AG09309 (cell line): ENCODE data around the gene JADE2.

Experiments used
- DNase-seq: peaks from one replicate; pipeline ENCODE4 v3.0.0-alpha.2; 2010; ENCODE audit warnings: low read depth
- H3K4me3 ChIP-seq: 2 replicates; pipeline ENCODE4 v1.5.1; 2011; ENCODE audit warnings: mild to moderate bottlenecking, low read depth, low read length, moderate library complexity; ENCODE audit not compliant: control insufficient read depth
- TF ChIP-seq, protein P1 (sequence below): IDR thresholded peaks from 2 replicates; pipeline ENCODE4 v1.5.1; 2011; ENCODE audit warnings: mild to moderate bottlenecking, low read depth, low read length, inconsistent platforms; ENCODE audit not compliant: insufficient read depth, control insufficient read depth; ENCODE audit errors: missing control alignments

The JADE2 gene

DNA sequence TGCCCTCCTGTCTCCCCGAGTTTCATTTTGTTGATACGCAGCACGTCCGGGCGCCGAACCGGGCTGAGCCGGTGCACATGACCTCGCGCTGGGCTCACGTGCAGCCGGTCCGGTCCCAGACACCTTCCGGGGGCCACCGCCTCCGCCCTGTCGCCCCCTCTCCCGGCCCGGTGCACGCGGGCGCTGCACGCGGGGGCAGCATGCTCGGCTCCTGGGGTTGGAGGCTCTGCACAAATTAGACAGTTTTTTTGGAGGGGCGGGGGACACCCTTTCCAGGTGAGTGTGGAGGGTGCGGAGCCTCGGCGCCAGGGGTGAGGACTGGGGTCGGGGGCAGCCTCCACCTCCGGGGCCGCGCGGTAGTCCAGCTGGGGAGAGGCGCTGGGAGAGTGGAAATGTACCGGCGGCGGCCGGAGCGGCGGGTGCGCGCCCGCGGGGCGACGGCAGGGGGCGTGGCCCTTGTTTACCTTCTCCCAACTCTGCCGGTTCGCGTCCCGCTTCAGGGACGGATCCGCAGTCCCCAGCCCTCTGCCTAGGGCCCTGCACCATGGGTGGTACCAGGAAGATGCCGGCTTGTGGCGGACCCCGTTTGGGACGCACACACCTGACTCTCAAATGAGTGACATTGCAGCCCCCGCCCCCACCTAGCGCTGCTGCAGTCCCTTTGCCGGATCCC is 1.1 kb downstream of the JADE2 start:
- TF ChIP-seq, protein P1, sequence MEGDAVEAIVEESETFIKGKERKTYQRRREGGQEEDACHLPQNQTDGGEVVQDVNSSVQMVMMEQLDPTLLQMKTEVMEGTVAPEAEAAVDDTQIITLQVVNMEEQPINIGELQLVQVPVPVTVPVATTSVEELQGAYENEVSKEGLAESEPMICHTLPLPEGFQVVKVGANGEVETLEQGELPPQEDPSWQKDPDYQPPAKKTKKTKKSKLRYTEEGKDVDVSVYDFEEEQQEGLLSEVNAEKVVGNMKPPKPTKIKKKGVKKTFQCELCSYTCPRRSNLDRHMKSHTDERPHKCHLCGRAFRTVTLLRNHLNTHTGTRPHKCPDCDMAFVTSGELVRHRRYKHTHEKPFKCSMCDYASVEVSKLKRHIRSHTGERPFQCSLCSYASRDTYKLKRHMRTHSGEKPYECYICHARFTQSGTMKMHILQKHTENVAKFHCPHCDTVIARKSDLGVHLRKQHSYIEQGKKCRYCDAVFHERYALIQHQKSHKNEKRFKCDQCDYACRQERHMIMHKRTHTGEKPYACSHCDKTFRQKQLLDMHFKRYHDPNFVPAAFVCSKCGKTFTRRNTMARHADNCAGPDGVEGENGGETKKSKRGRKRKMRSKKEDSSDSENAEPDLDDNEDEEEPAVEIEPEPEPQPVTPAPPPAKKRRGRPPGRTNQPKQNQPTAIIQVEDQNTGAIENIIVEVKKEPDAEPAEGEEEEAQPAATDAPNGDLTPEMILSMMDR, result peak; percentile 19
- peak overlapping the region; percentile 79 for H3K4me3 ChIP-seq
- no peak for DNase-seq

DNA sequence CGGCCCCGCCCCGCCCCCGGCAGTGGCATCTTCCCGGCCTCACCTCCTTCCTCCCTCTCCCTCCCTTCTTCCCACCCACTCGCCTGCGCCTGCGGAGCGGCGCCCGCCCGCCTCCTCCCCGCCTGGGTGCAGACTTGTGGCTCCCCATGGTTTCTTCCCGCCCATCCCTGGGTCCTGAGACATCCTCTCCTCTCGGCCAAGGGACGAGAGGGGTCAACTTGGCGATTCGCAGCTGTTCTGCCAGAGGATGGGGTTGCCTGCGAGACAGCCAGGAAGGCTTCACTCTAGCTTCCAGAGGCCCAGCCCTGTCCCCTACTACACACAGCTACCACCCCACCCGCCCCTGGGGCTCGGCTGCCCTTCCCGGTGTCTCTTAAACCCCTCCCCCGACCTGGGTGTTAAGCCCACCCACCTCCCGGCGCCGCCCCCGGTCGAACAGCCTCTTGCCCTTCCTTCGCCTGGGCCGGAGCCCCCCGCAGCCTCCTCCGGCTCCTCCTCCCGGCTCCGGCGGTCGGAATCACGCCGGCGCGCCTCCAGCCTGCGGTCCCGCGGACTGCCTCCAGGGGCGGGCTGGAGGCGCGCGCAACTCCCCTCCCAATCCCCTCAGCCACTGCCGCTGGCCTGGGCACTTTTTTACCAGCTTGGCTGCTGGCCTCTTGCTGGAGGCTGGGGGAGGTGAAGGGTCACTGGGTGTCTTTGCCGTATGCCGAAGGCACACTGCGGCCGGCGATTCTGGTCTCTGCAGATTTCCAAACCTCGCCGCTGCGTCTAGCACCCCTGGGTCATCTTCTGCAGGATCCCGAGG is 1.9 kb downstream of the JADE2 start:
- TF ChIP-seq, protein P1, result peak; percentile 67
- peak; percentile 62 for DNase-seq
- peak overlapping the region; percentile 79 for H3K4me3 ChIP-seq

DNA sequence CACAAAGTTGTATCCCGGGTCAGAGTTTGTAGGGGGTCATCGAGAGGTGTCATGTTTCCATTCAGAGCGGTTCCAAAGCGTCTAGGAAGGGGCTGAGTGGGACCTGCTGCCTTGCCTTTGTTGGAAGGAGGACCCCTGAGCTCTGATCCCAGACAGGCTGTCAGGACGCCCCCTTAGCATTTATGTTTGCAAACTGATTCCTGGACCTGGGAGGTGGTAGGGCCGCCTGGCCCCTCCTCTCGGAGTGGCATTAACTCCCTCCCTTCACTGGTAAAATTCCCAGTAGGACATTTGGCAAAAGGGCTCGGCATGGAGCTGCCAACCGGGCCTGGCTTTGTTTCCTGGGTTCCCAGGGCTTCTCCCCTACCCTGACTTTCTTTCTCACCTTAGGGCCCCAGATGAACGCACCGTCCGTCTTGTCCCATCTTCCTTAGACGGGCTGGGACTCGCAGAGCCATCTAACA is 2.5 kb downstream of the JADE2 start:
- H3K4me3 ChIP-seq, result peak overlapping the region; percentile 79
- no peak for DNase-seq
- TF ChIP-seq, protein P1, result no peak

DNA sequence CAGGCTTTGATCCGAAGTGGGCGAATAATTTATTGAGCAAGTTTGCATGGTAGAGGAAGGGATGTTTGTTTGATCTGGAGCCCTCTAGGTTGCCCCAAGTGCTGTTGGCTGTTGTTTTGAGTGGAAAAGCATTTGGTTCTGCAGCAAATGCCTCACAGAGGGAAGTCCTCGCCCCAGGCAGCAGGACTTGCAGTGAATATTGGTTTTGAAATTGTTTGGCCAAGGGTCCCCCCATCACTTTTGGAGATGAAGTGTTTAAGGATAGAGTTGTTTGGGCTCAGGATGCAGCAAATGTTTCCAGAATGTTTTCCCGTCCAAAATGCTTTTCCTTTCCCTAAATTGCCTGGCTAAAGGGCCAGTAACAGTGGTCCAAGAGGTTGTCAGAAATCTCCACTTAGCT is 3.1 kb downstream of the JADE2 start:
- no peak overlapping the region for H3K4me3 ChIP-seq
- DNase-seq, result no peak
- TF ChIP-seq, protein P1, result no peak

DNA sequence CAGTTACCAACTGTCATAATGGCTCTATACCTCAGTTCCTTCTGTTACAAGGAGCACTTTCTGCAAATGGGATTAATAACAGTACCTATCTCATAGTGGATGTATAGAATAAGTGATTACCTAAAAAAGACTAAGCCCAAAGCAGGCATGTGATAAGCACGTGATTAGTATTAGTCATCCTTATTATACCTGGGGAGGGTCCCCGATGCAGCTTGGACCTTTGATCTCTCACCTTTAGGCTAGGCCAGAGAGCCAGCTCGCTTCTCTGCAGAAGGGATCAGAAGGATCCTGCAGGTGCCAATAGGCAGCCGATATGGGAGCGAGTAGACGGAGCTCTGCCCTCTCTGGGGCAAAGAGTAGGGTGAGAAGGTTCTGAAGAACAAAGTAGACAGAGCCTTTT is 4.0 kb downstream of the JADE2 start:
- H3K4me3 ChIP-seq, result no peak overlapping the region
- DNase-seq, result no peak
- TF ChIP-seq, protein P1, result no peak

DNA sequence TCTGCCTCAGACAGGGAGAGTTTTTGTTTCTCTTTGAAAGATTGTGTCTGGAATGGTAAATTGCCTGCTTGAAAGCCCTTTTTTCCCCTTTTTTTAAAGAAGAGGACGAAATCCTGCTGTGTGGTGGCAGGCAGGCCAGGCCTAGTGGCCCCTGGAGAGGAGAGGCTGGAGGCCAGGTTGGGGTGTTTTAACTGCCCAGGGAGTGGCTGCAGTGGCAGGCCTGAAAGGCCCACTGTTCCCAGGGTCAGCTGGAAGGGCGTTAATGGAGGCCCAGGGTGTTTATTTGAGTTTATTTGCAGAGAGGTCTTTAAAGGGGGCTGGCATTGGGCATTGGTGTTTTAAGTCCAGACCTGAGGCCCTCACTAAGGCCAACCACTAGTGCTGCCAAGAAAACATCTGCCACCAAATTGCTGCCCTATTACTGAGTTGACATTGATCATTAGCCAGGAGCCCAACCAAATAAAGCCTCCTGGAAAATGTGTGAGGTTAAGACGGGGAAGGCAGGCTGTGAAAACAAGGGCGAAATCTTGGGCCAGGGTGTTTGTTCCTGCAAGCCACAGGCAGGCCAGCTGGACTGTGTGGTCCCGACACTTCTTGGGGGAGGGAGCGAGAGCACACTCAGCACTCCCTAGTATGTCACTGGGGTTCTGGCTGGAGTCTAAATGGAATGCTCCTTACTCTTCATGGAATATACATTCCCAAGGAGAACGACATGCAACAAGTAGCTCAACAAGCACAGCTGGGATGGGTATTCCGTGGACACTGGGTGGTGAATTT is 5.0 kb downstream of the JADE2 start:
- no peak overlapping the region for H3K4me3 ChIP-seq
- TF ChIP-seq, protein P1, result no peak
- no peak for DNase-seq
